Endothelial cell of umbilical vein (primary cell): ENCODE results near the gene PRKCZ. TPM values are rescaled to one million over a fixed set of nuclear protein-coding genes. Genes with fewer than 3 reads are reported as not detected.

ENCODE experiments used
- BruUV-seq: library from RNA; stranded (reverse); fragments of 400-500 nt; replicated peaks from 2 replicates; lab custom pipeline; 2021; lab: Mats Ljungman, UMichigan
- CTCF ChIA-PET: fragments of 300-600, 350-600 bp; sonication (Branson Sonifier 250); formaldehyde crosslinking; loops from one replicate; lab custom pipeline; 2021; ENCODE audit warnings: antibody characterized with exemption, inconsistent platforms; lab: Charles Lee
- POLR2A ChIA-PET: fragments of 300-600, 350-600 bp; sonication (Branson Sonifier 250); formaldehyde crosslinking; loops from one replicate; lab custom pipeline; 2021; ENCODE audit warnings: antibody characterized with exemption, inconsistent platforms; lab: Charles Lee
- DNase-seq: peaks from one replicate; pipeline ENCODE4 v3.0.0-alpha.2; 2011; ENCODE audit warnings: low read depth, low spot score
- FAIRE-seq: peaks from 2 replicates; lab custom pipeline; 2011; peaks lifted over from hg19 to GRCh38; lab: Jason Lieb, UNC
- H2AFZ ChIP-seq: 2 replicates; pipeline ENCODE4 v1.6.0; 2012; ENCODE audit warnings: low read depth, low read length, control low read depth, inconsistent platforms
- H3K27ac ChIP-seq: 2 replicates; pipeline ENCODE4 v1.5.1; 2011; ENCODE audit warnings: low read depth, mild to moderate bottlenecking, control low read depth, low read length, moderate library complexity; ENCODE audit not compliant: insufficient read depth
- H3K27me3 ChIP-seq, 2 experiments: 2 replicates each; pipeline versions ENCODE4 v1.6.0 to v1.6.1; 2011; ENCODE audit warnings: low read length in 2 of 2, mixed read lengths in 1 of 2; ENCODE audit not compliant: control insufficient read depth in 2 of 2, insufficient read depth in 2 of 2
- H3K36me3 ChIP-seq, 2 experiments: 2 replicates in 1 of 2; 3 replicates in 1 of 2; pipeline ENCODE4 v1.5.1; 2011; ENCODE audit warnings: low read length in 2 of 2, mild to moderate bottlenecking in 1 of 2, moderate library complexity in 1 of 2; ENCODE audit not compliant: control insufficient read depth in 2 of 2, insufficient read depth in 2 of 2; ENCODE audit errors: extremely low read depth in 1 of 2
- H3K4me1 ChIP-seq: 3 replicates; pipeline ENCODE4 v1.5.1; 2011; ENCODE audit warnings: mild to moderate bottlenecking, low read length; ENCODE audit not compliant: control insufficient read depth, insufficient read depth; ENCODE audit errors: extremely low read depth
- H3K4me2 ChIP-seq: 2 replicates; pipeline ENCODE4 v1.6.1; 2011; ENCODE audit warnings: low read length, control low read depth, mixed read lengths; ENCODE audit not compliant: insufficient read depth
- H3K4me3 ChIP-seq, 3 experiments: fragments of 200-600 bp in 1 of 3; sonication (generic), shearing (Covaris generic) in 1 of 3; replicated peaks in 1 of 3; 2 replicates each; pipeline ENCODE4 v1.5.1; 2011 to 2016; ENCODE audit warnings: control low read depth in 3 of 3, low read length in 3 of 3, mild to moderate bottlenecking in 2 of 3, inconsistent platforms in 1 of 3, low read depth in 1 of 3, moderate library complexity in 1 of 3; ENCODE audit not compliant: insufficient read depth in 1 of 3
- H3K79me2 ChIP-seq: 2 replicates; pipeline ENCODE4 v1.6.0; 2012; ENCODE audit warnings: low read length, inconsistent platforms; ENCODE audit not compliant: control insufficient read depth, insufficient read depth
- H3K9ac ChIP-seq: replicated peaks from 2 replicates; pipeline ENCODE3; 2011; ENCODE audit warnings: low read length, control low read depth; ENCODE audit not compliant: insufficient read depth; ENCODE audit errors: extremely low read depth
- H3K9me1 ChIP-seq: replicated peaks from 3 replicates; pipeline ENCODE4 v1.6.0; 2011; ENCODE audit warnings: mild to moderate bottlenecking, low read length; ENCODE audit not compliant: control insufficient read depth, insufficient read depth; ENCODE audit errors: extremely low read depth
- H3K9me3 ChIP-seq: replicated peaks from 2 replicates; pipeline ENCODE4 v1.5.1; 2012; ENCODE audit warnings: low read length, inconsistent platforms; ENCODE audit not compliant: control insufficient read depth, insufficient read depth
- H4K20me1 ChIP-seq: replicated peaks from 2 replicates; pipeline ENCODE3; 2011; ENCODE audit warnings: mild to moderate bottlenecking, low read length; ENCODE audit not compliant: control insufficient read depth, insufficient read depth; ENCODE audit errors: extremely low read depth
- EZH2 ChIP-seq: IDR thresholded peaks from 2 replicates; pipeline ENCODE4 v1.6.1; 2012; ENCODE audit warnings: borderline replicate concordance, low read depth, mild to moderate bottlenecking, moderate library complexity, low read length, inconsistent platforms; ENCODE audit not compliant: severe bottlenecking
- FOS ChIP-seq: IDR thresholded peaks from 2 replicates; pipeline ENCODE4 v1.6.1; 2011; ENCODE audit warnings: mild to moderate bottlenecking, low read length, moderate library complexity, borderline replicate concordance; ENCODE audit not compliant: insufficient read depth
- GATA2 ChIP-seq: IDR thresholded peaks from 2 replicates; pipeline ENCODE4 v1.7.0; 2011; ENCODE audit warnings: low read depth, mild to moderate bottlenecking, moderate library complexity, mixed read lengths, low read length; ENCODE audit not compliant: insufficient read length, insufficient read depth
- JUN ChIP-seq: IDR thresholded peaks from 2 replicates; pipeline ENCODE4 v1.6.1; 2011; ENCODE audit warnings: borderline replicate concordance, low read depth; ENCODE audit not compliant: insufficient read length, insufficient read depth
- MYC ChIP-seq: IDR thresholded peaks from one replicate; pipeline ENCODE4 v1.6.1; 2011; ENCODE audit warnings: mild to moderate bottlenecking, low read depth, low read length
- POLR2A ChIP-seq: IDR thresholded peaks from 2 replicates; pipeline ENCODE4 v1.6.1; 2012; ENCODE audit warnings: low read depth, mild to moderate bottlenecking, control low read depth, low read length
- POLR2AphosphoS5 ChIP-seq: IDR thresholded peaks from 2 replicates; pipeline ENCODE4 v1.6.1; 2012; ENCODE audit warnings: low read depth, mild to moderate bottlenecking, control low read depth, low read length, moderate library complexity; ENCODE audit not compliant: insufficient read depth
- dilution Hi-C: fragments of 300-500 bp; cut with MboI; formaldehyde crosslinking; loops from one replicate; pipeline ENCODE4 v1.15.0; 2019; ENCODE audit warnings: low sequenced_read_pairs; ENCODE audit not compliant: extremely low pct_ligation_motif_present
- intact Hi-C: fragments of 100-400 bp; cut with micrococcal nuclease; formaldehyde crosslinking; loops from one replicate; pipeline ENCODE4 v1.10.0; 2022
- polyA plus RNA-seq, 4 experiments: library from polyadenylated mRNA; depleted of rRNA in 3 of 4; stranded (reverse) in 3 of 4; unstranded in 1 of 4; fragments of >200 nt; gene quantifications; 2 replicates each; pipeline versions ENCODE4 v1.2.1 to v1.2.3, GENCODE V29; 2011 to 2012; ENCODE audit warnings: missing spikeins in 1 of 4
- total RNA-seq: library from RNA; stranded (reverse); gene quantifications from 2 replicates; pipeline ENCODE4 v1.2.3, GENCODE V29; 2021
- TF ChIP-seq, protein P1 (sequence below): IDR thresholded peaks from 2 replicates; pipeline ENCODE4 v1.6.1; 2011; ENCODE audit not compliant: insufficient read depth, insufficient read length
- TF ChIP-seq, protein P2 (sequence below), 2 donors: IDR thresholded peaks; 1 replicate in 1 of 2; 2 replicates in 1 of 2; pipeline ENCODE4 v1.5.1; 2011; ENCODE audit warnings: low read length in 2 of 2, mild to moderate bottlenecking in 2 of 2, moderate library complexity in 2 of 2, control low read depth in 1 of 2, inconsistent platforms in 1 of 2, low read depth in 1 of 2; ENCODE audit not compliant: insufficient read depth in 1 of 2; ENCODE audit errors: extremely low read depth in 1 of 2

PRKCZ gene
- total and polyA plus RNA-seq, 2 donors (not counting 3 experiments of a cell fraction or from before 2014, with no cell fraction given): 0.22 to 1.7 TPM

DNA sequence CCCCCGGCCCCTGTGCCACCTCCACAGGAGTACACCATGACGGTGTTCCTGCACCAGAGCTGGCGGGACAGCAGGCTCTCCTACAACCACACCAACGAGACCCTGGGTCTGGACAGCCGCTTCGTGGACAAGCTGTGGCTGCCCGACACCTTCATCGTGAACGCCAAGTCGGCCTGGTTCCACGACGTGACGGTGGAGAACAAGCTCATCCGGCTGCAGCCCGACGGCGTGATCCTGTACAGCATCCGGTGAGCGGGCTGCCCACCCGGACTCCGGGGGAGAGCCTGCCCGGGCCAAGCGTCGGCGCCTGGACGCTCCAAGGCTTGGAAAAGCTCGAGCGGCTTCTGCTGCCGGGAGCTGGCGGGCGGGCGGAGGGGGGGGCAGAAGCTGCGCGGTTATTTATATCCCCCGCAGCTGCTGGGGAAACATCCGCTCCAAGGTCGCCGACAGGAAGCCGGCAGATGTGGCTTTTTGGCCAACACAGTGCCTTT is 24.7 kb upstream of the PRKCZ start:
- no peak overlapping the region for H2AFZ ChIP-seq
- H3K4me3 ChIP-seq: no peak overlapping the region
- H3K79me2 ChIP-seq: no peaks in the 10 kb centered on the region
- H3K27me3 ChIP-seq: peaks cover 2 to 4% of the 10 kb centered on the region in 2 experiments
- no peak overlapping the region for H3K27ac ChIP-seq
- dilution Hi-C loops: no loop called here
- H3K4me2 ChIP-seq: no peak overlapping the region
- no TSS peak for BruUV-seq
- TF ChIP-seq, protein P1, sequence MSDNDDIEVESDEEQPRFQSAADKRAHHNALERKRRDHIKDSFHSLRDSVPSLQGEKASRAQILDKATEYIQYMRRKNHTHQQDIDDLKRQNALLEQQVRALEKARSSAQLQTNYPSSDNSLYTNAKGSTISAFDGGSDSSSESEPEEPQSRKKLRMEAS: no peak
- TF ChIP-seq GATA2: no peak
- no peak for TF ChIP-seq POLR2AphosphoS5
- TF ChIP-seq, protein P2, sequence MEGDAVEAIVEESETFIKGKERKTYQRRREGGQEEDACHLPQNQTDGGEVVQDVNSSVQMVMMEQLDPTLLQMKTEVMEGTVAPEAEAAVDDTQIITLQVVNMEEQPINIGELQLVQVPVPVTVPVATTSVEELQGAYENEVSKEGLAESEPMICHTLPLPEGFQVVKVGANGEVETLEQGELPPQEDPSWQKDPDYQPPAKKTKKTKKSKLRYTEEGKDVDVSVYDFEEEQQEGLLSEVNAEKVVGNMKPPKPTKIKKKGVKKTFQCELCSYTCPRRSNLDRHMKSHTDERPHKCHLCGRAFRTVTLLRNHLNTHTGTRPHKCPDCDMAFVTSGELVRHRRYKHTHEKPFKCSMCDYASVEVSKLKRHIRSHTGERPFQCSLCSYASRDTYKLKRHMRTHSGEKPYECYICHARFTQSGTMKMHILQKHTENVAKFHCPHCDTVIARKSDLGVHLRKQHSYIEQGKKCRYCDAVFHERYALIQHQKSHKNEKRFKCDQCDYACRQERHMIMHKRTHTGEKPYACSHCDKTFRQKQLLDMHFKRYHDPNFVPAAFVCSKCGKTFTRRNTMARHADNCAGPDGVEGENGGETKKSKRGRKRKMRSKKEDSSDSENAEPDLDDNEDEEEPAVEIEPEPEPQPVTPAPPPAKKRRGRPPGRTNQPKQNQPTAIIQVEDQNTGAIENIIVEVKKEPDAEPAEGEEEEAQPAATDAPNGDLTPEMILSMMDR (IDR thresholded peaks at IDR 0.05; ENCODE audit: extremely low read depth in 1 of 2, insufficient read depth in 1 of 2, low read depth in 1 of 2, low read length in 2 of 2): no peak
- no peak for TF ChIP-seq POLR2A
- no peak for TF ChIP-seq JUN
- TF ChIP-seq MYC: no peak
- no peak for TF ChIP-seq EZH2
- no peak for TF ChIP-seq FOS
- H3K9me3 ChIP-seq: no peaks in the 10 kb centered on the region
- no peak overlapping the region for H3K9ac ChIP-seq
- no peaks in the 10 kb centered on the region for H3K4me1 ChIP-seq
- H4K20me1 ChIP-seq: no peaks in the 10 kb centered on the region
- FAIRE-seq (no peak), DNase-seq (no peak)
- H3K9me1 ChIP-seq: no peaks in the 10 kb centered on the region
- POLR2A ChIA-PET: no interaction called here
- CTCF ChIA-PET: no interaction called here
- no peaks in the 10 kb centered on the region for H3K36me3 ChIP-seq
- intact Hi-C loops: no loop called here
